H1 (cell line): ENCODE data around the gene ZNF362. TPM values are rescaled to one million over a fixed set of nuclear protein-coding genes. Genes with fewer than 3 reads are reported as not detected.

Source experiments
- BCL11A ChIP-seq, 2 experiments: IDR thresholded peaks; one replicate each; pipeline ENCODE4 v1.6.1; 2011; ENCODE audit warnings: low read depth in 2 of 2, low read length in 2 of 2, mild to moderate bottlenecking in 2 of 2
- CBX8 ChIP-seq: fragments of 300-800, 300-1000 bp; sonication (generic); IDR thresholded peaks from 2 replicates; pipeline ENCODE4 v1.7.1; 2016; ENCODE audit warnings: low read depth, low read length, borderline replicate concordance
- CEBPB ChIP-seq: IDR thresholded peaks from 2 replicates; pipeline ENCODE4 v1.6.1; 2012; ENCODE audit warnings: low read depth, low read length
- KDM1A ChIP-seq: fragments of 200-600, 300-600 bp; sonication (generic); IDR thresholded peaks from 2 replicates; pipeline ENCODE4 v1.7.1; 2016; ENCODE audit warnings: mild to moderate bottlenecking, low read length, borderline replicate concordance
- MAFK ChIP-seq: IDR thresholded peaks from 2 replicates; pipeline ENCODE4 v1.6.1; 2012; ENCODE audit warnings: low read depth, mild to moderate bottlenecking, improper control_type of control experiment, low read length
- SAP30 ChIP-seq: fragments of 300-600 bp; sonication (generic); IDR thresholded peaks from 2 replicates; pipeline ENCODE4 v1.7.1; 2012; ENCODE audit warnings: low read length, moderate library complexity, mild to moderate bottlenecking, inconsistent platforms; ENCODE audit not compliant: insufficient read depth, insufficient replicate concordance
- SIRT6 ChIP-seq: IDR thresholded peaks from one replicate; pipeline ENCODE4 v1.7.1; 2012; ENCODE audit warnings: low read length, inconsistent platforms
- SP1 ChIP-seq: IDR thresholded peaks from 2 replicates; pipeline ENCODE4 v1.6.1; 2011; ENCODE audit warnings: low read depth, low read length
- polyA plus RNA-seq, 7 experiments: library from polyadenylated mRNA; depleted of rRNA in 3 of 7; stranded (reverse) in 5 of 7; unstranded in 2 of 7; fragments of >200 nt in 5 of 7; fragments of 200-250 nt in 2 of 7; gene quantifications; 1 replicate in 5 of 7; 2 replicates in 1 of 7; 4 replicates in 1 of 7; pipeline versions ENCODE4 v1.2.1 to v1.2.3, GENCODE V29; 2011 to 2013; ENCODE audit warnings: missing spikeins in 2 of 7, mixed read lengths in 2 of 7
- total RNA-seq: library from RNA; stranded (reverse); fragmentation: NEBNext Ultra II Directional; extraction: Animal tissue kit (Norgen Biotek cat#: 25700); gene quantifications from 2 replicates; pipeline ENCODE4 v1.2.1, GENCODE V29; 2021
- TF ChIP-seq, protein P1 (sequence below): fragments of 300-600 bp; sonication (generic); IDR thresholded peaks from 2 replicates; pipeline ENCODE4 v1.7.1; 2012; ENCODE audit warnings: low read length, moderate library complexity, mild to moderate bottlenecking, inconsistent platforms; ENCODE audit not compliant: insufficient replicate concordance
- TF ChIP-seq, protein P2 (sequence below), 3 experiments: IDR thresholded peaks; 1 replicate in 2 of 3; 2 replicates in 1 of 3; pipeline versions ENCODE4 v1.5.1 to v1.6.1; 2011; ENCODE audit warnings: low read length in 3 of 3, mild to moderate bottlenecking in 3 of 3, inconsistent platforms in 2 of 3, low read depth in 1 of 3, moderate library complexity in 1 of 3; ENCODE audit not compliant: insufficient read depth in 1 of 3; ENCODE audit errors: control extremely low read depth in 1 of 3

Gene ZNF362
- total and polyA plus RNA-seq, 2 of the 8 experiments (the other 6 are each of a cell fraction or from before 2014, with no cell fraction given) = 24.2 to 27.8 TPM

DNA sequence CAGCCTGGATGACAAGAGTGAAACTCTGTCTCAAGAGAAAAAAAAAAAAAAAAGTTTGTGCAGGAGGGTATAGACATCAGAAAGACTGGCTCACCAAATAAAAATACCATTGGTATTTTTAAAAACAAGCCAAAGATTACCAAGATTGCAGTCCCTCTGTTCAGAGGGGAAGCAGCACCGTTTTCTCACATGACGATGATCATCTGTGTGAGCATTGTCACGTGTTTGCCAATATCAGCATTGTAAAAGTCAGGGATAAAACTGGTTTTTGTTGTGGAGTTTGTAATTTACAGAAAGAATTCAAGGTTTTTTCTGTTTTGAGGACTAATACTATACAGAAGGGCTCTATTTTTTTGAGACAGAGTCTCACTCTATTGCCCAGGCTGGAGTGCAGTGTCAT lies 26.5 kb downstream of the ZNF362 start (continued):
- TF ChIP-seq, protein P1, sequence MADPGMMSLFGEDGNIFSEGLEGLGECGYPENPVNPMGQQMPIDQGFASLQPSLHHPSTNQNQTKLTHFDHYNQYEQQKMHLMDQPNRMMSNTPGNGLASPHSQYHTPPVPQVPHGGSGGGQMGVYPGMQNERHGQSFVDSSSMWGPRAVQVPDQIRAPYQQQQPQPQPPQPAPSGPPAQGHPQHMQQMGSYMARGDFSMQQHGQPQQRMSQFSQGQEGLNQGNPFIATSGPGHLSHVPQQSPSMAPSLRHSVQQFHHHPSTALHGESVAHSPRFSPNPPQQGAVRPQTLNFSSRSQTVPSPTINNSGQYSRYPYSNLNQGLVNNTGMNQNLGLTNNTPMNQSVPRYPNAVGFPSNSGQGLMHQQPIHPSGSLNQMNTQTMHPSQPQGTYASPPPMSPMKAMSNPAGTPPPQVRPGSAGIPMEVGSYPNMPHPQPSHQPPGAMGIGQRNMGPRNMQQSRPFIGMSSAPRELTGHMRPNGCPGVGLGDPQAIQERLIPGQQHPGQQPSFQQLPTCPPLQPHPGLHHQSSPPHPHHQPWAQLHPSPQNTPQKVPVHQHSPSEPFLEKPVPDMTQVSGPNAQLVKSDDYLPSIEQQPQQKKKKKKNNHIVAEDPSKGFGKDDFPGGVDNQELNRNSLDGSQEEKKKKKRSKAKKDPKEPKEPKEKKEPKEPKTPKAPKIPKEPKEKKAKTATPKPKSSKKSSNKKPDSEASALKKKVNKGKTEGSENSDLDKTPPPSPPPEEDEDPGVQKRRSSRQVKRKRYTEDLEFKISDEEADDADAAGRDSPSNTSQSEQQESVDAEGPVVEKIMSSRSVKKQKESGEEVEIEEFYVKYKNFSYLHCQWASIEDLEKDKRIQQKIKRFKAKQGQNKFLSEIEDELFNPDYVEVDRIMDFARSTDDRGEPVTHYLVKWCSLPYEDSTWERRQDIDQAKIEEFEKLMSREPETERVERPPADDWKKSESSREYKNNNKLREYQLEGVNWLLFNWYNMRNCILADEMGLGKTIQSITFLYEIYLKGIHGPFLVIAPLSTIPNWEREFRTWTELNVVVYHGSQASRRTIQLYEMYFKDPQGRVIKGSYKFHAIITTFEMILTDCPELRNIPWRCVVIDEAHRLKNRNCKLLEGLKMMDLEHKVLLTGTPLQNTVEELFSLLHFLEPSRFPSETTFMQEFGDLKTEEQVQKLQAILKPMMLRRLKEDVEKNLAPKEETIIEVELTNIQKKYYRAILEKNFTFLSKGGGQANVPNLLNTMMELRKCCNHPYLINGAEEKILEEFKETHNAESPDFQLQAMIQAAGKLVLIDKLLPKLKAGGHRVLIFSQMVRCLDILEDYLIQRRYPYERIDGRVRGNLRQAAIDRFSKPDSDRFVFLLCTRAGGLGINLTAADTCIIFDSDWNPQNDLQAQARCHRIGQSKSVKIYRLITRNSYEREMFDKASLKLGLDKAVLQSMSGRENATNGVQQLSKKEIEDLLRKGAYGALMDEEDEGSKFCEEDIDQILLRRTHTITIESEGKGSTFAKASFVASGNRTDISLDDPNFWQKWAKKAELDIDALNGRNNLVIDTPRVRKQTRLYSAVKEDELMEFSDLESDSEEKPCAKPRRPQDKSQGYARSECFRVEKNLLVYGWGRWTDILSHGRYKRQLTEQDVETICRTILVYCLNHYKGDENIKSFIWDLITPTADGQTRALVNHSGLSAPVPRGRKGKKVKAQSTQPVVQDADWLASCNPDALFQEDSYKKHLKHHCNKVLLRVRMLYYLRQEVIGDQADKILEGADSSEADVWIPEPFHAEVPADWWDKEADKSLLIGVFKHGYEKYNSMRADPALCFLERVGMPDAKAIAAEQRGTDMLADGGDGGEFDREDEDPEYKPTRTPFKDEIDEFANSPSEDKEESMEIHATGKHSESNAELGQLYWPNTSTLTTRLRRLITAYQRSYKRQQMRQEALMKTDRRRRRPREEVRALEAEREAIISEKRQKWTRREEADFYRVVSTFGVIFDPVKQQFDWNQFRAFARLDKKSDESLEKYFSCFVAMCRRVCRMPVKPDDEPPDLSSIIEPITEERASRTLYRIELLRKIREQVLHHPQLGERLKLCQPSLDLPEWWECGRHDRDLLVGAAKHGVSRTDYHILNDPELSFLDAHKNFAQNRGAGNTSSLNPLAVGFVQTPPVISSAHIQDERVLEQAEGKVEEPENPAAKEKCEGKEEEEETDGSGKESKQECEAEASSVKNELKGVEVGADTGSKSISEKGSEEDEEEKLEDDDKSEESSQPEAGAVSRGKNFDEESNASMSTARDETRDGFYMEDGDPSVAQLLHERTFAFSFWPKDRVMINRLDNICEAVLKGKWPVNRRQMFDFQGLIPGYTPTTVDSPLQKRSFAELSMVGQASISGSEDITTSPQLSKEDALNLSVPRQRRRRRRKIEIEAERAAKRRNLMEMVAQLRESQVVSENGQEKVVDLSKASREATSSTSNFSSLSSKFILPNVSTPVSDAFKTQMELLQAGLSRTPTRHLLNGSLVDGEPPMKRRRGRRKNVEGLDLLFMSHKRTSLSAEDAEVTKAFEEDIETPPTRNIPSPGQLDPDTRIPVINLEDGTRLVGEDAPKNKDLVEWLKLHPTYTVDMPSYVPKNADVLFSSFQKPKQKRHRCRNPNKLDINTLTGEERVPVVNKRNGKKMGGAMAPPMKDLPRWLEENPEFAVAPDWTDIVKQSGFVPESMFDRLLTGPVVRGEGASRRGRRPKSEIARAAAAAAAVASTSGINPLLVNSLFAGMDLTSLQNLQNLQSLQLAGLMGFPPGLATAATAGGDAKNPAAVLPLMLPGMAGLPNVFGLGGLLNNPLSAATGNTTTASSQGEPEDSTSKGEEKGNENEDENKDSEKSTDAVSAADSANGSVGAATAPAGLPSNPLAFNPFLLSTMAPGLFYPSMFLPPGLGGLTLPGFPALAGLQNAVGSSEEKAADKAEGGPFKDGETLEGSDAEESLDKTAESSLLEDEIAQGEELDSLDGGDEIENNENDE = no peak
- TF ChIP-seq CEBPB (no peak), CBX8 (no peak), BCL11A (IDR thresholded peaks at IDR 0.05; ENCODE audit: low read depth in 2 of 2, low read length in 2 of 2) (no peak), MAFK (no peak), SIRT6 (no peak), SAP30 (no peak), KDM1A (no peak), SP1 (no peak)
- TF ChIP-seq, protein P2, sequence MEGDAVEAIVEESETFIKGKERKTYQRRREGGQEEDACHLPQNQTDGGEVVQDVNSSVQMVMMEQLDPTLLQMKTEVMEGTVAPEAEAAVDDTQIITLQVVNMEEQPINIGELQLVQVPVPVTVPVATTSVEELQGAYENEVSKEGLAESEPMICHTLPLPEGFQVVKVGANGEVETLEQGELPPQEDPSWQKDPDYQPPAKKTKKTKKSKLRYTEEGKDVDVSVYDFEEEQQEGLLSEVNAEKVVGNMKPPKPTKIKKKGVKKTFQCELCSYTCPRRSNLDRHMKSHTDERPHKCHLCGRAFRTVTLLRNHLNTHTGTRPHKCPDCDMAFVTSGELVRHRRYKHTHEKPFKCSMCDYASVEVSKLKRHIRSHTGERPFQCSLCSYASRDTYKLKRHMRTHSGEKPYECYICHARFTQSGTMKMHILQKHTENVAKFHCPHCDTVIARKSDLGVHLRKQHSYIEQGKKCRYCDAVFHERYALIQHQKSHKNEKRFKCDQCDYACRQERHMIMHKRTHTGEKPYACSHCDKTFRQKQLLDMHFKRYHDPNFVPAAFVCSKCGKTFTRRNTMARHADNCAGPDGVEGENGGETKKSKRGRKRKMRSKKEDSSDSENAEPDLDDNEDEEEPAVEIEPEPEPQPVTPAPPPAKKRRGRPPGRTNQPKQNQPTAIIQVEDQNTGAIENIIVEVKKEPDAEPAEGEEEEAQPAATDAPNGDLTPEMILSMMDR (IDR thresholded peaks at IDR 0.05; ENCODE audit: control extremely low read depth in 1 of 3, insufficient read depth in 1 of 3, low read depth in 1 of 3, low read length in 3 of 3) = no peak
